Measurements from ENCODE around the gene PRR30. TPM values are rescaled to one million over a fixed set of nuclear protein-coding genes. Genes with fewer than 3 reads are reported as not detected.

PRR30 gene
- total RNA-seq, 1 donor from 2014 or later, result not detected

DNA sequence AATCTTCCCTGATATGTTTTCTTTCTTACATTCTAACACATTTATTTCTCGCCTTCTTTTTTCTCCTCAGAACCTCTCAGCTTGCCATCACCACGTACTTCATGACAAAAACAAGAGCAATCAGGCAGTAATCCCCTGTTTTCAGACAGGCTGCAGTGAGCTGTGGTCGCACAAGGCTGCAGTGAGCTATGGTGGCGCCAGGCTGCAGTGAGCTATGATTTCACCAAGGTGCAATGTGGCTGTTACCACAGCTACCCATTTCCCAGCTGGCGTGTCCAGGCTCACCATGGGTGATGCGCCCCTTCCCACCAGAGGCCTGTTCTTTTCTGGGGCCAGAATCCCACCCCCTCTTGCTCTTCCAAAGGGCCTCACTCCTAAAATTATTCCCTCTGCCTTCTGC, 35.4 kb upstream of the PRR30 start:
- Mint-ChIP-seq H3K9me3 (ENCODE audit: unreplicated experiment) (no peaks in the 10 kb centered on the region), H3K27ac (ENCODE audit: unreplicated experiment) (no peak overlapping the region), H3K27me3 (ENCODE audit: unreplicated experiment) (peaks cover 5% of the 10 kb centered on the region), H3K4me1 (ENCODE audit: low read depth, unreplicated experiment) (no peaks in the 10 kb centered on the region), H3K36me3 (ENCODE audit: unreplicated experiment) (no peaks in the 10 kb centered on the region), H3K4me3 (ENCODE audit: unreplicated experiment) (no peak overlapping the region)
- no peak for DNase-seq
- TF ChIP-seq, protein P1, sequence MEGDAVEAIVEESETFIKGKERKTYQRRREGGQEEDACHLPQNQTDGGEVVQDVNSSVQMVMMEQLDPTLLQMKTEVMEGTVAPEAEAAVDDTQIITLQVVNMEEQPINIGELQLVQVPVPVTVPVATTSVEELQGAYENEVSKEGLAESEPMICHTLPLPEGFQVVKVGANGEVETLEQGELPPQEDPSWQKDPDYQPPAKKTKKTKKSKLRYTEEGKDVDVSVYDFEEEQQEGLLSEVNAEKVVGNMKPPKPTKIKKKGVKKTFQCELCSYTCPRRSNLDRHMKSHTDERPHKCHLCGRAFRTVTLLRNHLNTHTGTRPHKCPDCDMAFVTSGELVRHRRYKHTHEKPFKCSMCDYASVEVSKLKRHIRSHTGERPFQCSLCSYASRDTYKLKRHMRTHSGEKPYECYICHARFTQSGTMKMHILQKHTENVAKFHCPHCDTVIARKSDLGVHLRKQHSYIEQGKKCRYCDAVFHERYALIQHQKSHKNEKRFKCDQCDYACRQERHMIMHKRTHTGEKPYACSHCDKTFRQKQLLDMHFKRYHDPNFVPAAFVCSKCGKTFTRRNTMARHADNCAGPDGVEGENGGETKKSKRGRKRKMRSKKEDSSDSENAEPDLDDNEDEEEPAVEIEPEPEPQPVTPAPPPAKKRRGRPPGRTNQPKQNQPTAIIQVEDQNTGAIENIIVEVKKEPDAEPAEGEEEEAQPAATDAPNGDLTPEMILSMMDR (IDR thresholded peaks at IDR 0.05; ENCODE audit: partially characterized antibody, unreplicated experiment), result no peak

DNA sequence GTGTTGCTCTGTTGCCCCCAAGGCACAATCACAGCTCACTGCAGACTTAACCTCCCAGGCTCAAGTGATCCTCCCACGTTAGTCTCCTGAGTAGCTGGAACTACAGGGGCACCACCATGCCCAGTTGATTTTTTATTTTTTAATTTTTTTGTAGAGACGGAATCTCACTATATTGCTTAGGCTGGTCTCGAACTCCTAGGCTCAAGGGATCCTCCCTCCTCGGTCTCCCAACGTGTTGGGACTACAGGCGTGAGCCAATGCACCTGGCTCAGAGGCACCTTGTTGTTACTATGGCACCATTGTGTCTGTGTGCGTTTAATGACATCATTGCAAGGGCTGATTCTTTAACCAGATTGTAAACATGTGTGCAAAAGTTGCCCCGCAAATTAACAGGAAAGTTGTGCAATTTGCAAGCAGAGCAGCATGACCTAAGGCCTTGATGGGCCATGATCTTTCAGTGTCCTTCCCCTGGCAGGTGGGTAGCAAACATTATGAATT, 32.2 kb upstream of the PRR30 start:
- DNase-seq, result no peak
- no peak overlapping the region for H3K27ac Mint-ChIP-seq (ENCODE audit: unreplicated experiment)
- TF ChIP-seq, protein P1 (IDR thresholded peaks at IDR 0.05; ENCODE audit: partially characterized antibody, unreplicated experiment), result no peak
- H3K4me1 Mint-ChIP-seq (ENCODE audit: low read depth, unreplicated experiment), result no peaks in the 10 kb centered on the region
- peaks cover 2% of the 10 kb centered on the region for H3K27me3 Mint-ChIP-seq (ENCODE audit: unreplicated experiment)
- no peak overlapping the region for H3K4me3 Mint-ChIP-seq (ENCODE audit: unreplicated experiment)
- H3K9me3 Mint-ChIP-seq (ENCODE audit: unreplicated experiment), result no peaks in the 10 kb centered on the region
- H3K36me3 Mint-ChIP-seq (ENCODE audit: unreplicated experiment), result no peaks in the 10 kb centered on the region

- no peaks in the 10 kb centered on the region for H3K36me3 Mint-ChIP-seq (ENCODE audit: unreplicated experiment)
- no peak overlapping the region for H3K27ac Mint-ChIP-seq (ENCODE audit: unreplicated experiment)
- no peak overlapping the region for H3K4me3 Mint-ChIP-seq (ENCODE audit: unreplicated experiment)
- H3K4me1 Mint-ChIP-seq (ENCODE audit: low read depth, unreplicated experiment), result no peaks in the 10 kb centered on the region
- H3K27me3 Mint-ChIP-seq (ENCODE audit: unreplicated experiment), result peaks cover 2% of the 10 kb centered on the region
- H3K9me3 Mint-ChIP-seq (ENCODE audit: unreplicated experiment), result no peaks in the 10 kb centered on the region
- DNase-seq, result no peak
- TF ChIP-seq, protein P1 (IDR thresholded peaks at IDR 0.05; ENCODE audit: partially characterized antibody, unreplicated experiment), result no peak
These were observed 31.5 kb upstream of the PRR30 start for GRCh38 chr2:27170581-27171337.

- TF ChIP-seq, protein P1 (IDR thresholded peaks at IDR 0.05; ENCODE audit: partially characterized antibody, unreplicated experiment), result no peak
- no peak overlapping the region for H3K27ac Mint-ChIP-seq (ENCODE audit: unreplicated experiment)
- no peaks in the 10 kb centered on the region for H3K27me3 Mint-ChIP-seq (ENCODE audit: unreplicated experiment)
- H3K4me3 Mint-ChIP-seq (ENCODE audit: unreplicated experiment), result no peak overlapping the region
- H3K9me3 Mint-ChIP-seq (ENCODE audit: unreplicated experiment), result no peaks in the 10 kb centered on the region
- DNase-seq, result no peak
- H3K4me1 Mint-ChIP-seq (ENCODE audit: low read depth, unreplicated experiment), result no peaks in the 10 kb centered on the region
- no peaks in the 10 kb centered on the region for H3K36me3 Mint-ChIP-seq (ENCODE audit: unreplicated experiment)
These were observed 26.0 kb upstream of the PRR30 start for GRCh38 chr2:27164960-27165763.
